Measurements from ENCODE around the gene GNAQ.

DNA sequence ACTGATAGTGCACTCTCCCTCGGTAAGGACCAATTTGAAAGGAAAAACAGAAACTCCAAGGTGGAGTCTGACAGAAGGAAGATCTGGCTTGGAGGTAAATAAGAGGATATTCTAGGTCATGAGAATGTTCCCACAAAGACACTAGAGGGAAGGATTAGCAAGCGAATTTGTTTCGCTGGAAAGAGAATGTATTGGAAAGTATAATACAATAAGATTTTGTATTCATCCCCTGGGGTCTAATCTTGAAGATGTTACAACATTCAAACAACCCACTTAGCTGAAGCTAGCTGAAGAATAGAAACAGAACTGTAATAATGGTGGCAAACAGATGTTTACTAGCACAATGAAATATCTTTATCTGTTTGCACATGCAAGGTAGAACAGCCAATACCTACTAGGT lies 158.7 kb downstream of the GNAQ start:
- TF ChIP-seq, protein P1, sequence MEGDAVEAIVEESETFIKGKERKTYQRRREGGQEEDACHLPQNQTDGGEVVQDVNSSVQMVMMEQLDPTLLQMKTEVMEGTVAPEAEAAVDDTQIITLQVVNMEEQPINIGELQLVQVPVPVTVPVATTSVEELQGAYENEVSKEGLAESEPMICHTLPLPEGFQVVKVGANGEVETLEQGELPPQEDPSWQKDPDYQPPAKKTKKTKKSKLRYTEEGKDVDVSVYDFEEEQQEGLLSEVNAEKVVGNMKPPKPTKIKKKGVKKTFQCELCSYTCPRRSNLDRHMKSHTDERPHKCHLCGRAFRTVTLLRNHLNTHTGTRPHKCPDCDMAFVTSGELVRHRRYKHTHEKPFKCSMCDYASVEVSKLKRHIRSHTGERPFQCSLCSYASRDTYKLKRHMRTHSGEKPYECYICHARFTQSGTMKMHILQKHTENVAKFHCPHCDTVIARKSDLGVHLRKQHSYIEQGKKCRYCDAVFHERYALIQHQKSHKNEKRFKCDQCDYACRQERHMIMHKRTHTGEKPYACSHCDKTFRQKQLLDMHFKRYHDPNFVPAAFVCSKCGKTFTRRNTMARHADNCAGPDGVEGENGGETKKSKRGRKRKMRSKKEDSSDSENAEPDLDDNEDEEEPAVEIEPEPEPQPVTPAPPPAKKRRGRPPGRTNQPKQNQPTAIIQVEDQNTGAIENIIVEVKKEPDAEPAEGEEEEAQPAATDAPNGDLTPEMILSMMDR (IDR thresholded peaks at IDR 0.05): no peak
- TF ChIP-seq POLR2AphosphoS5 (IDR thresholded peaks at IDR 0.05): no peak

All from upper lobe of left lung (tissue), 4 donors.